Measurements from ENCODE around the gene GFI1. TPM values are rescaled to one million over a fixed set of nuclear protein-coding genes. Genes with fewer than 3 reads are reported as not detected.

GFI1 gene
- total RNA-seq, 1 donor from 2014 or later, result not detected

DNA sequence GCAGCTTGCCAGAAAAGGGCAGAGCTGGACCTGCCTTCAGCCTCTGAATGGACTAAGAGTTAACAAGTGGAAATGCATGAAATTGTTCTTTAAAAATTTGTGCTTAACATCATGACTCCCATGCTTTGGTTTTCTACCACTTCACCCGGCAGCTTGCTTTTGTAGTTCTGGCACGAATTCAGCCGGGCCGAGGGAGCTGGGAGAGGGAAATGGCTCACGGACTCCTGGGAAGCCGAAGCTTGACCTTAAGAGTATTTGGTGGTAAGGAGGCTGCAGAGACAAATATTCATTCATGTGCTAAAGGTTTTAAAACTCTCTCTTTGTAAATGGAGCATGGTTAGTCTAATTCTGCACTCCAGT is 17.2 kb upstream of the GFI1 start:
- H3K9me3 ChIP-seq, result no peaks in the 10 kb centered on the region
- no peaks in the 10 kb centered on the region for H3K36me3 ChIP-seq
- intact Hi-C loops (cut with DNase I), result no loop called here
- TF ChIP-seq, protein P1, sequence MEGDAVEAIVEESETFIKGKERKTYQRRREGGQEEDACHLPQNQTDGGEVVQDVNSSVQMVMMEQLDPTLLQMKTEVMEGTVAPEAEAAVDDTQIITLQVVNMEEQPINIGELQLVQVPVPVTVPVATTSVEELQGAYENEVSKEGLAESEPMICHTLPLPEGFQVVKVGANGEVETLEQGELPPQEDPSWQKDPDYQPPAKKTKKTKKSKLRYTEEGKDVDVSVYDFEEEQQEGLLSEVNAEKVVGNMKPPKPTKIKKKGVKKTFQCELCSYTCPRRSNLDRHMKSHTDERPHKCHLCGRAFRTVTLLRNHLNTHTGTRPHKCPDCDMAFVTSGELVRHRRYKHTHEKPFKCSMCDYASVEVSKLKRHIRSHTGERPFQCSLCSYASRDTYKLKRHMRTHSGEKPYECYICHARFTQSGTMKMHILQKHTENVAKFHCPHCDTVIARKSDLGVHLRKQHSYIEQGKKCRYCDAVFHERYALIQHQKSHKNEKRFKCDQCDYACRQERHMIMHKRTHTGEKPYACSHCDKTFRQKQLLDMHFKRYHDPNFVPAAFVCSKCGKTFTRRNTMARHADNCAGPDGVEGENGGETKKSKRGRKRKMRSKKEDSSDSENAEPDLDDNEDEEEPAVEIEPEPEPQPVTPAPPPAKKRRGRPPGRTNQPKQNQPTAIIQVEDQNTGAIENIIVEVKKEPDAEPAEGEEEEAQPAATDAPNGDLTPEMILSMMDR (IDR thresholded peaks at IDR 0.05), result no peak
- no peak for DNase-seq (ENCODE audit: low spot score in 2 of 2)
- H3K4me1 ChIP-seq, result no peaks in the 10 kb centered on the region
- no peak overlapping the region for H3K27ac ChIP-seq
- H3K4me3 ChIP-seq, result no peak overlapping the region
- H3K27me3 ChIP-seq, result no peaks in the 10 kb centered on the region

DNA sequence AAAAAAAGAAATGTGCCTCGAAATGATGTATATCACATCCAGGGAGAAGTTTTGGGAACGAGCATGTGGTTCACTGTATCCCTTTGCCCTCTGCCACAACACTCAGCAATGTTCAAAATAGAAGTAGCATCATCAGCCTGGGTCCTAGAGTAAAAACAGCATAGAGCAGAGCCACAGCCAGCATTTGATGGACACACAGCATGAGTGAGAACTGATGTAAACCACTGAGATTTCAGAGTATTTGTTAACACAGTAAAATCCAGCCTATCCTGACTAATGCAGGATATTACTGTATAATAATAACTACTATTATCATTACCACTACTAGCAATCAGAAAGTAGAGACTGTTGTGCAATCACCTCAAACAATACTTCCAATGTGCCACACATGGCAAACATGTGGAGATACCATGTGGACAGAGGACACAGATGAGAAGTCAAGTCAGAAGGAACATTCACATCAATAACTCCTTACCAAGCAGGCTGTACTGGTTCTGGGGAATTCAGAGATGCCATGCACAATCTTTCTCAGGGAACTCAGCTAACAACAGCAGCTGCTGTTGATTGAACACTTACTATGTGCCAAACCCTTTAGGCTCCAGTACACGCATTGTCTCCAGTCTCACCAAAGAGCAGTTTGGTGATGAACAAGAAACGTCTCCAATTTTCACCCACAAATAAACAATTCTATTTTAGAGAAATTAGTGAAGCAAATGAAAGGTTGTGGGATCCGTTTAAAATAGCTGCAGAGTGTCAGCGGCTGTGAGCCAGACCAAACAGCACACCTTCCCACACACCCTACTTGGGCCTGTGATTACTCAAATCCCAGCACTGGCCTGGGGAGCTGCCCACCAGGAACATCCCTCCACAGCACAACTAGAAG is 16.6 kb upstream of the GFI1 start:
- Histone ChIP-seq H3K36me3 (no peaks in the 10 kb centered on the region), H3K27ac (no peak overlapping the region), H3K9me3 (no peaks in the 10 kb centered on the region), H3K27me3 (no peaks in the 10 kb centered on the region), H3K4me3 (no peak overlapping the region), H3K4me1 (no peaks in the 10 kb centered on the region)
- TF ChIP-seq, protein P1 (IDR thresholded peaks at IDR 0.05), result no peak
- intact Hi-C loops (cut with DNase I), result no loop called here
- no peak for DNase-seq (ENCODE audit: low spot score in 2 of 2)

DNA sequence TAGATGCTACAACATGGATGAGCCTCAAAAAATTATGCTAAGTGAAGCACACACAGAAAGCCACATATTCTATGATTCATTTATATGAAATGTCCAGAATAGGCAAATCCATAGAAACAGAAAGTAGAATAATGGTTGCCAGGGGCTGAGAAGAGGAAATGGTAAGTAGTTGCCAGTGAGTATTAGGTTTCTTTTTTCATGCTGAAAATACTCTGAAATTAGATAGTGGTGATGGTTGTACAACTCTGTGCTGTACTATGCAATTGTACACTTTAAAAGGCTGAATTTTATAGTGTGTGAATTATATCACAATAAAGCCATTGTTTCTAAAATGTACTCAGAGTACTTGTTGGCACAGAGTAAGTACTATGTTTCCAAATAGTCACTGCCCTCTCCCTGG is 15.5 kb upstream of the GFI1 start:
- Histone ChIP-seq H3K4me3 (no peak overlapping the region), H3K4me1 (no peaks in the 10 kb centered on the region), H3K27me3 (no peaks in the 10 kb centered on the region), H3K27ac (no peak overlapping the region), H3K9me3 (no peaks in the 10 kb centered on the region), H3K36me3 (no peaks in the 10 kb centered on the region)
- DNase-seq (ENCODE audit: low spot score in 2 of 2), result no peak
- intact Hi-C loops (cut with DNase I), result no loop called here
- TF ChIP-seq, protein P1 (IDR thresholded peaks at IDR 0.05), result no peak

DNA sequence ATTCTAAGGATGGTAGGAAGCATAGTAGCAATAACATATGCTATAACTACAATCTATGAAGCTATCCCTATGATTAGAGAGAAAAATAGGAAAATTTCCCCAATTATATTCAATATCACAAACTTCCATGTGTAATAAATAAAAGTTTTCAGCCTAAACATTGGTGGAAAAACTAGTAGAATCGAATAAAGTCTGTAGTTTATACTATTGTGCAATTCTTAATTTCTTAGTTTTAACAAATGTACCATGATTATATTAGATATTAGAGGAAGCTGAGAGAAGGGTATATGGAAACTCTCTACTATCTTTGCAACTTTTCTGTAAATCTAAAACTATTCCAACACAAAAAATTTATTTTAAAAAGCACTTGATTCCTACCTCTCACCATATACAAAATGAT is 13.8 kb upstream of the GFI1 start:
- Histone ChIP-seq H3K4me1 (no peaks in the 10 kb centered on the region), H3K27me3 (no peaks in the 10 kb centered on the region), H3K4me3 (no peak overlapping the region), H3K36me3 (no peaks in the 10 kb centered on the region), H3K27ac (no peak overlapping the region), H3K9me3 (no peaks in the 10 kb centered on the region)
- intact Hi-C loops (cut with DNase I), result no loop called here
- DNase-seq (ENCODE audit: low spot score in 2 of 2), result no peak
- TF ChIP-seq, protein P1 (IDR thresholded peaks at IDR 0.05), result no peak

DNA sequence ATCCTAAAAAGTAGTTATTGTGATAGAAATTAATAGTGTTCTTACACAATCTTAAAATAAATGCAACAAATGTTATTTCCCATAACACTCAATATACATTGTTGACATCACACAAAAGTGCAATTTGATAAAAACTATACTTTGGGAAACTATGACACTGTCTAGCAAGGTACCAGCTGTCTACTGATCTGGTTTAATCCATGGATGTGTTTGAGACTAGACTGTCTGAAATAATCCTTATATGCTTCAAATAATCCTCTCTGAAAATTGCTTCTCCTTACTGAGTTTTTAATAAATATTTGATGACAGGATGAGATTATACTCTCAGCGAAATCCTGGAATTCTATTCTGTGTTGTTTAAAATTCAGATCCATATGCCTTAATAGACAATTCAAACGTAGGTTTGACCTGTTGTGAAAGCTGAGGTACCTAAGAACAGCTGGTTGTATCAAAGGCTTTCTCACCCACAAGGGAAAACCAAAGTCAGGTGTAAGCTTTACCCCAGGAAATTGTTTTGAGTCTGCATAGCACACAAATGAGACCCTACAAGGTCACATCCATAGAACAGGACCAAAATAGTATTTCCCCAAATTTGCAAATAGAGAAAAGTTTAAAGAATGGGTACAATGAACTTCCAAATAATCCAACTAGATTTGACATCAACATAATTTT is 8.8 kb upstream of the GFI1 start:
- TF ChIP-seq, protein P1 (IDR thresholded peaks at IDR 0.05), result no peak
- no peak overlapping the region for H3K4me3 ChIP-seq
- no peak for DNase-seq (ENCODE audit: low spot score in 2 of 2)
- no peaks in the 10 kb centered on the region for H3K9me3 ChIP-seq
- H3K4me1 ChIP-seq, result no peaks in the 10 kb centered on the region
- no peak overlapping the region for H3K27ac ChIP-seq
- no peaks in the 10 kb centered on the region for H3K27me3 ChIP-seq
- no peaks in the 10 kb centered on the region for H3K36me3 ChIP-seq
- intact Hi-C loops (cut with DNase I), result no loop called here
